ENCODE results near the gene FMNL2.

FMNL2 gene

DNA sequence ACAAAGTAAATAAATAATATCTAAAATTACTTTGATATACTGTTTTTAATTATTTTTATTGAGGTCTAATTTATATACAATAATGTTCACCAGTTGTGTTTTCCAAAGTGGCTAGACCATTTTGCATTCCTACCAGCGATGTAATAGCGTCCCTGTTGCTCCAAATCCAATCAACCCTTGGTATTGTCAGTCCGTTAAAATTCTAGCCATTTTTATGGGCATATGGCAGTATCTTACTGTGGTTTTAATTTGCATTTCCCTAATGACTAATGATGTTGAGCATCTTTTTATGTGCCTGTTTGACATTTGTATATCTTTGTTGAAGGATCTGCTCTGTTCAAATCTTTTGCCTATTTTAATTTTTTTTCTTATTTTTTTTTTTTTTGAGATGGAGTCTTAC, 197.3 kb downstream of the FMNL2 start:
- DNase-seq (ENCODE audit: insufficient read length, low spot score), result no peak
- TF ChIP-seq CTCF (IDR thresholded peaks at IDR 0.05; ENCODE audit: insufficient read depth, missing control alignments), result no peak
- no peak for FAIRE-seq

- FAIRE-seq (peak; percentile 61), DNase-seq (ENCODE audit: insufficient read length, low spot score) (no peak)
- no peak for TF ChIP-seq CTCF (IDR thresholded peaks at IDR 0.05; ENCODE audit: insufficient read depth, missing control alignments)
Measured at GRCh38 chr2:152534460-152535135, 199.6 kb downstream of the FMNL2 start.

DNA sequence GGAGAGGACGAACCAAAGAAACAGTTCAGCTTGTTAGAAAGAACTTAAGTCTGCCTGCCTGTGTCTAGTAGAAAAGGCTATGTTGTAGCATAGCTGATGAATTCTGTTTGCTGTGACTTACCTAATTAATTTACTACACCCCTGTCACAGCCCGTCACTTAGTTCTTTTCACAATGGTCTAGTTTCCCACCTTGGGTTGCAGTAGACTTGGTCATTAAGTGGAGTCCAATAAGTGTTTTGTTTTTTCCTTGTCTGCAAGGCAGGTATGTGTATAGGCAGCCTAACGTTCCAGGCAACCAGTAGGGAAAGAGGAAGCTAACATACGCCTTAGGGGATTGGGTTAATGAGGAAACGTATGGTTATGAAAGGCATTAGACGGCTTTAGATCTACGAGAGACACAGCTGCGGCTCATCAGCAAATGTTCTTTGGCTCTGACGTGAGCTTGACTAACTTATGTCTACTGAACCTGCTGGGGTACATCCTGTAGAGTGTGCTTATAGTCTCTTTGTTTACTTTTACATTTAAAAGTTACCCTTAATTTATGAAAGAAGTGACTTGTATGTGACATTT, 202.2 kb downstream of the FMNL2 start:
- TF ChIP-seq CTCF (IDR thresholded peaks at IDR 0.05; ENCODE audit: insufficient read depth, missing control alignments), result no peak
- FAIRE-seq (peak; percentile 95), DNase-seq (ENCODE audit: insufficient read length, low spot score) (no peak)

- DNase-seq (ENCODE audit: insufficient read length, low spot score) (no peak), FAIRE-seq (no peak)
- TF ChIP-seq CTCF (IDR thresholded peaks at IDR 0.05; ENCODE audit: insufficient read depth, missing control alignments), result no peak
Measured at GRCh38 chr2:152539424-152539823, 204.4 kb downstream of the FMNL2 start.

- TF ChIP-seq CTCF (IDR thresholded peaks at IDR 0.05; ENCODE audit: insufficient read depth, missing control alignments), result no peak
- FAIRE-seq (no peak), DNase-seq (ENCODE audit: insufficient read length, low spot score) (no peak)
Measured at GRCh38 chr2:152541712-152542111, 206.7 kb downstream of the FMNL2 start.

GRCh38 chr2:152542337-152542994, 207.5 kb downstream of the FMNL2 start:
- DNase-seq (ENCODE audit: insufficient read length, low spot score) (no peak), FAIRE-seq (no peak)
- TF ChIP-seq CTCF (IDR thresholded peaks at IDR 0.05; ENCODE audit: insufficient read depth, missing control alignments), result no peak

- TF ChIP-seq CTCF (IDR thresholded peaks at IDR 0.05; ENCODE audit: insufficient read depth, missing control alignments), result no peak
- FAIRE-seq (no peak), DNase-seq (ENCODE audit: insufficient read length, low spot score) (no peak)
Measured at GRCh38 chr2:152542995-152543481, 208.1 kb downstream of the FMNL2 start.
